Urinary bladder (tissue), 4 donors: ENCODE measurements around the gene ARID4A. TPM values are rescaled to one million over a fixed set of nuclear protein-coding genes. Genes with fewer than 3 reads are reported as not detected.
"Not testable (repeated sequence)": the region's sequence is repeated elsewhere in the genome, so short reads cannot be mapped to it uniquely, and the experiment has no call there.

ENCODE experiments used
- DNase-seq: peaks from one replicate; pipeline ENCODE4 v3.0.0-alpha.2; 2015; ENCODE audit errors: extremely low spot score
- H3K27ac ChIP-seq: one replicate; pipeline ENCODE4 v1.5.1; 2013; ENCODE audit warnings: low read depth, mild to moderate bottlenecking, moderate library complexity
- H3K36me3 ChIP-seq: one replicate; pipeline ENCODE4 v1.6.1; 2013; ENCODE audit warnings: mild to moderate bottlenecking, moderate library complexity; ENCODE audit not compliant: insufficient read depth
- H3K4me1 ChIP-seq: one replicate; pipeline ENCODE4 v1.6.1; 2013; ENCODE audit warnings: mild to moderate bottlenecking, moderate library complexity; ENCODE audit not compliant: insufficient read depth
- H3K4me3 ChIP-seq: one replicate; pipeline ENCODE4 v1.5.1; 2013; ENCODE audit warnings: low read depth, low read length
- WGBS: extraction: QIAGEN DNeasy Blood & Tissue Kit; methylation state at CpG from one replicate; pipeline ENCODE4 v1.1.7; 2013; 5-methylcytosine and 5-hydroxymethylcytosine counted together
- polyA plus RNA-seq: library from polyadenylated mRNA; stranded (reverse); fragments of 200-250 nt; gene quantifications from one replicate; pipeline ENCODE4 v1.2.3, GENCODE V29; 2013
- total RNA-seq: library from RNA; depleted of rRNA; stranded (reverse); fragments of >200 nt; gene quantifications from one replicate; pipeline ENCODE4 v1.2.3, GENCODE V29; 2014
- donor health status: healthy with polysubstance abuse.
- donor health status: healthy.

ARID4A gene
- total and polyA plus RNA-seq, 2 donors: 12.1 to 39.5 TPM

GRCh38 chr14:58353516-58354299 is 55.4 kb downstream of the ARID4A start:
- no peaks in the 10 kb centered on the region for H3K4me1 ChIP-seq
- H3K36me3 ChIP-seq: peaks cover 4% of the 10 kb centered on the region
- 81% methylated on average over 4 of the region's 4 CpGs for WGBS
- no peak overlapping the region for H3K4me3 ChIP-seq
- DNase-seq: no peak
- H3K27ac ChIP-seq: no peak overlapping the region

GRCh38 chr14:58354808-58355207 is 56.5 kb downstream of the ARID4A start:
- Histone ChIP-seq H3K36me3 (peaks cover 4% of the 10 kb centered on the region), H3K4me1 (no peaks in the 10 kb centered on the region), H3K4me3 (no peak overlapping the region), H3K27ac (no peak overlapping the region)
- no peak for DNase-seq
- 84% methylated on average over 2 of the region's 2 CpGs for WGBS

GRCh38 chr14:58356268-58356667 is 57.9 kb downstream of the ARID4A start:
- Histone ChIP-seq H3K36me3 (peaks cover 2% of the 10 kb centered on the region), H3K4me1 (no peaks in the 10 kb centered on the region), H3K4me3 (no peak overlapping the region), H3K27ac (no peak overlapping the region)
- WGBS: 39% methylated on average over 1 of the region's 1 CpG
- DNase-seq: no peak

- not testable (repeated sequence) for DNase-seq, H3K4me3 ChIP-seq, H3K36me3 ChIP-seq, H3K27ac ChIP-seq, H3K4me1 ChIP-seq
- WGBS: 97% methylated on average over 1 of the region's 1 CpG
These were observed 63.9 kb downstream of the ARID4A start for GRCh38 chr14:58362272-58362671.

- WGBS: 95% methylated on average over 3 of the region's 3 CpGs
- DNase-seq: no peak
- Histone ChIP-seq H3K4me3 (no peak overlapping the region), H3K4me1 (no peaks in the 10 kb centered on the region), H3K36me3 (peaks cover 2% of the 10 kb centered on the region), H3K27ac (no peak overlapping the region)
These were observed 64.5 kb downstream of the ARID4A start for GRCh38 chr14:58362798-58363412.

GRCh38 chr14:58364316-58364715 is 66.0 kb downstream of the ARID4A start:
- Histone ChIP-seq H3K27ac (no peak overlapping the region), H3K36me3 (peaks cover 3% of the 10 kb centered on the region), H3K4me3 (no peak overlapping the region), H3K4me1 (no peaks in the 10 kb centered on the region)
- WGBS: 90% methylated on average over 4 of the region's 4 CpGs
- no peak for DNase-seq

- no peak for DNase-seq
- no peak overlapping the region for H3K4me3 ChIP-seq
- H3K27ac ChIP-seq: no peak overlapping the region
- 87% methylated on average over 3 of the region's 3 CpGs for WGBS
- peaks cover 4% of the 10 kb centered on the region for H3K36me3 ChIP-seq
- H3K4me1 ChIP-seq: no peaks in the 10 kb centered on the region
These were observed 68.9 kb downstream of the ARID4A start for GRCh38 chr14:58367296-58367695.

GRCh38 chr14:58368956-58369355 is 70.6 kb downstream of the ARID4A start:
- peaks cover 6% of the 10 kb centered on the region for H3K36me3 ChIP-seq
- H3K27ac ChIP-seq: no peak overlapping the region
- WGBS: 97% methylated on average over 1 of the region's 1 CpG
- no peak overlapping the region for H3K4me3 ChIP-seq
- H3K4me1 ChIP-seq: no peaks in the 10 kb centered on the region
- DNase-seq: no peak

- H3K36me3 ChIP-seq: peaks cover 3% of the 10 kb centered on the region
- no peak overlapping the region for H3K4me3 ChIP-seq
- no peak for DNase-seq
- no peak overlapping the region for H3K27ac ChIP-seq
- no peaks in the 10 kb centered on the region for H3K4me1 ChIP-seq
These were observed 78.4 kb downstream of the ARID4A start for GRCh38 chr14:58376791-58377190.

GRCh38 chr14:58390830-58391229 is 92.5 kb downstream of the ARID4A start:
- no peak for DNase-seq

GRCh38 chr14:58395562-58395811 is 97.1 kb downstream of the ARID4A start:
- no peak for DNase-seq
- 13% methylated on average over 10 of the region's 10 CpGs for WGBS
- no peak overlapping the region for H3K27ac ChIP-seq
- no peaks in the 10 kb centered on the region for H3K4me1 ChIP-seq
- H3K4me3 ChIP-seq: peak overlapping the region; percentile 63
- no peaks in the 10 kb centered on the region for H3K36me3 ChIP-seq

More at GRCh38 chr14:58390830-58391229, 92.5 kb downstream of the ARID4A start:
- H3K4me1 ChIP-seq: no peaks in the 10 kb centered on the region
- H3K36me3 ChIP-seq: no peaks in the 10 kb centered on the region
- no peak overlapping the region for H3K4me3 ChIP-seq
- H3K27ac ChIP-seq: no peak overlapping the region
- 88% methylated on average over 2 of the region's 2 CpGs for WGBS

GRCh38 chr14:58395812-58396788 is 97.7 kb downstream of the ARID4A start, which contains the start of gene TOMM20L:
TSS of gene TOMM20L (plus strand) at chr14:58395930. CDS start at chr14:58395958, 28 bp downstream.
- H3K4me1 ChIP-seq: no peaks in the 10 kb centered on the region
- peak within 1 kb of the TSS; percentile 40 for H3K27ac ChIP-seq
- peak within 1 kb of the TSS; percentile 63 for H3K4me3 ChIP-seq
- DNase-seq: no peak
- no peaks in the 10 kb centered on the region for H3K36me3 ChIP-seq
- 8% methylated on average over 86 of the region's 86 CpGs for WGBS

- DNase-seq: no peak
- 95% methylated on average over 6 of the region's 6 CpGs for WGBS
- H3K27ac ChIP-seq: no peak overlapping the region
These were observed 98.8 kb downstream of the ARID4A start for GRCh38 chr14:58397156-58397555.

More at GRCh38 chr14:58397156-58397555, 98.8 kb downstream of the ARID4A start:
- Histone ChIP-seq H3K4me1 (no peaks in the 10 kb centered on the region), H3K4me3 (no peak overlapping the region), H3K36me3 (no peaks in the 10 kb centered on the region)
